C4-2B (cell line): ENCODE measurements around the gene POLR2B.

Experiments used
- H3K27ac ChIP-seq: fragments of 450-650 bp; 2 replicates; pipeline ENCODE4 v1.5.1; 2017
- CTCF ChIP-seq: fragments of 450-650 bp; conservative IDR thresholded peaks from 2 replicates; pipeline ENCODE4 v1.5.1; 2017; ENCODE audit warnings: mild to moderate bottlenecking
- ZFX ChIP-seq: fragments of 450-650 bp; IDR thresholded peaks from 2 replicates; pipeline ENCODE4 v1.6.1; 2017

POLR2B gene

GRCh38 chr4:57023104-57023503, 44.4 kb downstream of the POLR2B start:
- H3K27ac ChIP-seq: no peak overlapping the region
- no peak for TF ChIP-seq CTCF

DNA sequence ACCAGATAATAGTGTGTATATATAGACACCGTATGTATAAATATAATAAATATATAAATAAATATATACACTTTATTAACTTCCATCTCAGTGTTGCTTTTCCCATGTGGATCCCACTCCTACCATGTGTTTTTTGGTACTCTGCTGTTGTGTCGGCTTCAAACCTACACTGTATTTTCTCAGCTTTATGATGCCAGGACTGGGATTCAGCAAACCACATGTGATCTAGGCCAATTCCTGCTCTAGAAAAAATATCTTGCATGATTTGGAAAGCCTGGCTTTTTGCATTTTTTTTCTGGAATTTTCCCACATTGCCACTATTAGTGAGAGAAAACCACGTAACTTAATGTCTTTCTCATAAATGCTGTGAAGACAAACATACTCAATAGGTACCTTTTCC, 55.8 kb downstream of the POLR2B start:
- H3K27ac ChIP-seq: no peak overlapping the region
- no peak for TF ChIP-seq ZFX
- no peak for TF ChIP-seq CTCF

DNA sequence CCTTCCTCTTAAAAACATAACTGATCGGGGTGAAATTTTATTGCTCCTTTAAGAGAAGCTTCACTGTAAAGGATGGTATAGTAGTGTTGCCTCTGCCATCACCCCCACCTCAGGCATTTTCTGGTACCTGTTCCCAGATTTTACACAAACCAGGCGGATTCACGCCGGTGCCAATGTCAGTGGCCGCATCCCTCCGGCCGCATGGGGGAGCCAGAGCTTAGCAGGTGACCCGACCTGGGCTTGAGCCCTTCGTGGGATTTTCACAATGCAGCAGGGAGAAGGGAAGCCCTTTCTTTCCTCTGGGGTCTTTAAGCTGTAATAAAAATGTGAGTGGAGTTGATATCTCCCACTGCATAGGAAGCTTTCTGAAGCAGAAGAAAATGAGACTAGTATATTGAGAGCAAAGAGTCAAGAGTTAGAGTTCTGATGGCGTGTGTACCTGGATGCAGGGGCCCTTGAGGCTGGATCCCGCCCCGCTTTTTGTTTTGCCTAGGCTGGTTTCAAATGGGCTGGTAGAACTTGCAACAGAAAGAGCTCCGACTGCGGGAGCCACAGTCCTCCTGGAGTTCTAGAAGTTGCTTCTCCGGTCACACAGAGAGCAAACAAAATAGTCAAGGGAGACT, 59.4 kb downstream of the POLR2B start:
- no peak overlapping the region for H3K27ac ChIP-seq
- peak; percentile 93 for TF ChIP-seq CTCF
- no peak for TF ChIP-seq ZFX

GRCh38 chr4:57039345-57039744, 60.6 kb downstream of the POLR2B start:
- no peak overlapping the region for H3K27ac ChIP-seq
- no peak for TF ChIP-seq ZFX
- TF ChIP-seq CTCF: no peak

- no peak for TF ChIP-seq ZFX
- no peak for TF ChIP-seq CTCF
- no peak overlapping the region for H3K27ac ChIP-seq
Measured at GRCh38 chr4:57040510-57040909, 61.8 kb downstream of the POLR2B start.

- no peak for TF ChIP-seq ZFX
- TF ChIP-seq CTCF: no peak
- H3K27ac ChIP-seq: no peak overlapping the region
Measured at GRCh38 chr4:57041020-57041419, 62.3 kb downstream of the POLR2B start.

GRCh38 chr4:57042711-57043169, 64.0 kb downstream of the POLR2B start:
- no peak overlapping the region for H3K27ac ChIP-seq
- TF ChIP-seq CTCF: no peak
- no peak for TF ChIP-seq ZFX
